Heart right ventricle (tissue), 16 donors: Measurements from ENCODE around the gene C14orf93. TPM values are rescaled to one million over a fixed set of nuclear protein-coding genes. Genes with fewer than 3 reads are reported as not detected.

Source experiments
- ATAC-seq, 8 donors: fragments of 200-7000 bp; cut with Tn5 transposase; one replicate each; pipeline ENCODE4 v1.9.1; 2020; ENCODE audit warnings: mild to moderate bottlenecking in 8 of 8, moderate library complexity in 8 of 8, moderate number of reproducible peaks in 1 of 8
- DNase-seq, 2 donors: peaks; one replicate each; pipeline ENCODE4 v3.0.0-alpha.2; 2020
- H3K27ac ChIP-seq, 10 donors: fragments of 200-600 bp; sonication (generic) in 2 of 10; one replicate each; pipeline versions ENCODE4 v1.5.0 to v1.8.0; 2020 to 2022; ENCODE audit warnings: mild to moderate bottlenecking in 3 of 10
- H3K27me3 ChIP-seq, 7 donors: fragments of 200-600 bp; one replicate each; pipeline ENCODE4 v1.8.0; 2021 to 2022; ENCODE audit warnings: mild to moderate bottlenecking in 2 of 7
- H3K36me3 ChIP-seq, 9 donors: fragments of 200-600 bp; sonication (generic) in 1 of 9; one replicate each; pipeline versions ENCODE4 v1.5.0 to v1.8.0; 2020 to 2022; ENCODE audit warnings: mild to moderate bottlenecking in 2 of 9
- H3K4me1 ChIP-seq, 9 donors: fragments of 200-600 bp; sonication (generic) in 1 of 9; one replicate each; pipeline versions ENCODE4 v1.5.0 to v1.8.0; 2020 to 2022; ENCODE audit warnings: mild to moderate bottlenecking in 4 of 9
- H3K4me3 ChIP-seq, 10 donors: fragments of 200-600 bp; sonication (generic) in 2 of 10; one replicate each; pipeline versions ENCODE4 v1.5.0 to v1.8.0; 2020 to 2022; ENCODE audit warnings: mild to moderate bottlenecking in 7 of 10, moderate library complexity in 2 of 10
- H3K9me3 ChIP-seq, 11 donors: fragments of 200-600 bp in 10 of 11; sonication (generic) in 2 of 11; one replicate each; pipeline versions ENCODE4 v1.5.0 to v1.8.0; 2013 to 2022; ENCODE audit warnings: mild to moderate bottlenecking in 2 of 11, control low read depth in 1 of 11, moderate library complexity in 1 of 11
- WGBS, 2 donors: extraction: QIAGEN DNeasy Blood & Tissue Kit; methylation state at CpG; one replicate each; pipeline ENCODE4 v1.1.7; 2013; ENCODE audit warnings: inconsistent platforms in 1 of 2; 5-methylcytosine and 5-hydroxymethylcytosine counted together
- intact Hi-C, 10 donors: fragments of 100-400 bp; cut with DNase I; formaldehyde crosslinking; loops; one replicate each; pipeline versions ENCODE4 v1.11.1 to v1.14.2; 2022
- long read RNA-seq, 3 donors: library from polyadenylated mRNA; unstranded; transcript quantifications; one replicate each; pipeline ENCODE4 v2.0.0, GENCODE V29; 2020 to 2021
- polyA plus RNA-seq, 2 donors: library from polyadenylated mRNA; stranded (reverse); fragments of 200-250 nt; gene quantifications; one replicate each; pipeline ENCODE4 v1.2.3, GENCODE V29; 2013
- total RNA-seq, 10 donors: library from RNA; stranded (reverse); fragmentation: NEBNext Ultra II Directional in 3 of 10; extraction: Animal tissue kit (Norgen Biotek cat#: 25700) in 3 of 10; gene quantifications; one replicate each; pipeline versions ENCODE4 v1.2.1 to v1.2.4, GENCODE V29; 2021 to 2023
- TF ChIP-seq, protein P1 (sequence below), 9 donors: fragments of 200-600 bp; sonication (generic) in 2 of 9; IDR thresholded peaks; one replicate each; pipeline versions ENCODE4 v1.5.0 to v1.8.0; 2021 to 2022; ENCODE audit warnings: antibody characterized with exemption in 9 of 9, mild to moderate bottlenecking in 5 of 9, moderate library complexity in 1 of 9
- donor health status: Arrhythmogenic right ventricular cardiomyopathy.
- donor health status: ischemic (EF 13 %, LVEDD 7.1; RV severe dilation, severe dysfunction).
- donor health status: healthy with polysubstance abuse.
- donor health status: DM: no; HTN: yes; CAD: no.
- donor health status: DM: no; HTN: no; CAD: no.
- donor health status: ischemic (EF 25% LVEDD 6.9; RV normal size, moderate dysfunction).
- donor health status: ischemic (EF 25% LVEDD 5.7; RV mildly dilated, moderate dysfunction).
- donor health status: healthy.
- donor health status: DM: yes; HTN: yes; CAD: no.
- donor health status: Ischemic cardiomyopathy.
- donor health status: ischemic (EF 35%, LVEDD 5.7; RV mildly dilated, moderate dysfunction).
- donor health status: nonischemic (EF 11% LVEDD 7.7; RV severe dilation, severe dysfunction).
- donor health status: DM: yes; HTN: yes; CAD: no.
- donor health status: PGD.
- donor health status: ischemic (EF 29% LVEDD 5.4; RV normal size, mild dysfunction).
- donor health status: nonischemic (EF 23%, LVEDD 6.1; RV moderate dilation, normal function).

The C14orf93 gene
- total RNA-seq (1 to 10 TPM; 3.2 to 6.2 (median 4.8) TPM), polyA plus RNA-seq (1 to 10 TPM; 3.2 to 6.7 TPM)
- long read RNA-seq, donor 1, partial matches to known transcripts = 1 of 6 reads
- long read RNA-seq, donor 1, other reads (novel, unspliced or antisense) = 3 of 6 reads
- long read RNA-seq, donor 2, partial matches to known transcripts = 1 of 1 reads
- long read RNA-seq, donor 2, other reads (novel, unspliced or antisense) = 0 of 1 reads
- long read RNA-seq, donor 3, partial matches to known transcripts = 0 of 3 reads
- long read RNA-seq, donor 3, other reads (novel, unspliced or antisense) = 2 of 3 reads

DNA sequence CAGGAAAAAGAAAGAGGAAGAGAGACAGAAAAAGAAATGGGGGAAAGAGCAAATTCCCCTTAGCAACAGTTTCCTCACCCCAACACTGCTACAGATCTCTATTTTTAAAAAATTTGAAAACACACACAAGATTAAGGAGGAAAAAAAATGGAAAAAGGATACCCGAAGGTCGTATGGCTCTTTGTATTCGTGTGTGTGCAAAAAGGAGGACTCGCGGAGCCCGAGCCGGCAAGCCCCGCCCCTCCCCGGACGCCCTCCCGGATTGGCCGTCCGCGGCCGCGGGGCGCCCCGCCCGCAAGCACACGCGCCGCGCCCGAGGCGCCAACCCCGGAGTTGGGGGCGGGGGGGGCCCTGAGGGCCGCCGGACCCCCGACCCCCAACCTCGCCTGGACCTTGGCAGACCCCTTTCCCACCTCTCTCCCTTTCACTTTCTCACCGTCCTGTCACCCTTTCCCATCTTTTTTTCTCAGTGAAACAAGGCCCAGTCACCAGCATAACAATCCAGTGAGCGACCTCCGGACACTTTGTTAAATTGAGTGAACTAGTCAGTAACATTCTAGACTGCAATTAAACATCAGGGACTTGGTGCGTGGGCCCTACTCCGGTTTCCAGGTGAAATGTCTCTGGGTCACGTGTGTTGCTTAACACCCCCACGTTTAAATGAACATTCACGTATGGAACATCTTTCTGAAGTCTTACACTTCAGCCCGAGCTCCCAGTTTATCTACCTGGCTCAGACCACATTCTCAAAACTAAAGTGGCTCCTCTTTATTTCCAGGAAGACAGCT is at the start of gene C14orf93:
C14orf93 (minus strand) TSS at position 205 of the 788 bp plus-strand sequence. CDS start 11,120 bp downstream, outside the sequence.
- no peaks in the 10 kb centered on the region for H3K9me3 ChIP-seq
- H3K4me3 ChIP-seq = peak within 1 kb of the TSS in 9 of 10 donors; percentile 22 to 65 (median 55)
- H3K27me3 ChIP-seq = no peaks in the 10 kb centered on the region
- H3K4me1 ChIP-seq = peaks cover 3 to 39% (median 25%) of the 10 kb centered on the region in 9 donors
- intact Hi-C loops = no loop called here
- peak within 1 kb of the TSS in 9 of 10 donors; percentile 51 to 91 (median 75) for H3K27ac ChIP-seq
- TF ChIP-seq, protein P1, sequence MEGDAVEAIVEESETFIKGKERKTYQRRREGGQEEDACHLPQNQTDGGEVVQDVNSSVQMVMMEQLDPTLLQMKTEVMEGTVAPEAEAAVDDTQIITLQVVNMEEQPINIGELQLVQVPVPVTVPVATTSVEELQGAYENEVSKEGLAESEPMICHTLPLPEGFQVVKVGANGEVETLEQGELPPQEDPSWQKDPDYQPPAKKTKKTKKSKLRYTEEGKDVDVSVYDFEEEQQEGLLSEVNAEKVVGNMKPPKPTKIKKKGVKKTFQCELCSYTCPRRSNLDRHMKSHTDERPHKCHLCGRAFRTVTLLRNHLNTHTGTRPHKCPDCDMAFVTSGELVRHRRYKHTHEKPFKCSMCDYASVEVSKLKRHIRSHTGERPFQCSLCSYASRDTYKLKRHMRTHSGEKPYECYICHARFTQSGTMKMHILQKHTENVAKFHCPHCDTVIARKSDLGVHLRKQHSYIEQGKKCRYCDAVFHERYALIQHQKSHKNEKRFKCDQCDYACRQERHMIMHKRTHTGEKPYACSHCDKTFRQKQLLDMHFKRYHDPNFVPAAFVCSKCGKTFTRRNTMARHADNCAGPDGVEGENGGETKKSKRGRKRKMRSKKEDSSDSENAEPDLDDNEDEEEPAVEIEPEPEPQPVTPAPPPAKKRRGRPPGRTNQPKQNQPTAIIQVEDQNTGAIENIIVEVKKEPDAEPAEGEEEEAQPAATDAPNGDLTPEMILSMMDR (IDR thresholded peaks at IDR 0.05) = no peak
- H3K36me3 ChIP-seq = no peaks in the 10 kb centered on the region
- ATAC-seq (peak; percentile 30 to 62 (median 46)), DNase-seq (peak; percentile 86 to 87)
- 2 to 3% methylated on average over 40 of the region's 40 CpGs for WGBS, 2 donors

DNA sequence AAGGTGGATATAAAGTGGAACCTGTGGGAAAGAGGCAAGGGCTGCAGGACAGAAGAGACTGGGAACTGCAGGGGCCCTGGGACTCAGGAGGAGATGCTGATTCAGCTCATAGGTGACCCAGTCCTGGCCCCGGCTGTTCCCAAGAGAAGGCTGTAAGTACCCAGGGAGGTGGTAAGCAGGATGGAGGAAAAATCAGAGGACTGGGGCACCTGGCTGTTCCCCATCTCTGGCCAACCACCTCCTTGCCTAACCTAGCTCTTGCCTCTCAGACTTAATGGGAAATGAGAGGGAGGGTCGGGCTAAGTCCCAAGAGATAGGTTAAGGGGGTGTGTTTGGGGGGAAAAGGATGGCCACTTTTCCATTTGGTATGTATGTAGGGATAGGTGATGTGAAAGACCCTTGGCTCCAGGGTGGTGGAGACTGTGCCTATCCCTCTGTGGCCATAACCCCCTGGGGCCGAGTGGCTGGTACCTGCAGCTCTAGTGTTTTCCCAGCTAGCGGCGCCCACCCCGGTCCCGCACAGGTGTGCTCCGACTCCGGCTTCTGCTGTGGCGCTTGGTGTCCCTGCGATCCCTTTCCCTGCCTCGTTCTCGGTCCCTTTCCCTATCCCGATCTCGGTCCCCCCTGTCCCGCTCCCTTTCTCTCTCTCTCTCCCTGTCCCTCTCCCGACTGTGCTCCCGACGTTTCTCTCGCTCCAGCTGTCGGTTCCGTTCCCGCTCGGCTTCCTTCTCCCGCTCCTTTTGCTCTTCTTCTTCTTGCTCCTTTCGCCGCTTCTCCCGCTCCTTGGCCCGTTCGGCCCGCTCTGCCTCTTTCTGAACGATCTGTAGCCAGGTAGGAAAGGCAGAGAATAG is 48.9 kb upstream of the C14orf93 start:
- Histone ChIP-seq H3K4me1 (peaks cover 5 to 43% (median 25%) of the 10 kb centered on the region in 9 donors), H3K4me3 (no peak overlapping the region), H3K27ac (no peak overlapping the region), H3K9me3 (no peaks in the 10 kb centered on the region), H3K27me3 (no peaks in the 10 kb centered on the region), H3K36me3 (peaks cover 0 to 59% (median 51%) of the 10 kb centered on the region in 9 donors)
- DNase-seq = no peak
- TF ChIP-seq, protein P1 (IDR thresholded peaks at IDR 0.05) = no peak
- WGBS, 2 donors = 88 to 90% methylated on average over 32 of the region's 32 CpGs
- intact Hi-C loops = loop anchor here in 9 of 10 donors (1.0 to 10.0 kb wide), 8 partner anchors 64 to 504 kb away; no protein-coding TSS in a partner anchor
- ATAC-seq = no peak

- Histone ChIP-seq H3K27me3 (no peaks in the 10 kb centered on the region), H3K27ac (peak overlapping the region in 8 of 10 donors; percentile 39 to 68 (median 54)), H3K9me3 (no peaks in the 10 kb centered on the region), H3K36me3 (peaks cover 0 to 50% (median 43%) of the 10 kb centered on the region in 9 donors), H3K4me3 (peak overlapping the region; percentile 48 to 91 (median 72)), H3K4me1 (peaks cover 5 to 41% (median 25%) of the 10 kb centered on the region in 9 donors)
- ATAC-seq (peak; percentile 63 to 84 (median 80)), DNase-seq (peak; percentile 88)
- WGBS, 2 donors = 1 to 2% methylated on average over 46 to 51 of the region's 51 CpGs
- TF ChIP-seq, protein P1 (IDR thresholded peaks at IDR 0.05) = peak; percentile 94 to 98 (median 96)
- intact Hi-C loops = loop anchor here (1.0 to 10.0 kb wide), 8 partner anchors 63 to 503 kb away; no protein-coding TSS in a partner anchor
Observed at GRCh38 chr14:23057757-23058653, 48.1 kb upstream of the C14orf93 start.
